Mucosa of descending colon (tissue), 3 donors: Measurements from ENCODE around the gene MYOT. TPM values are rescaled to one million over a fixed set of nuclear protein-coding genes. Genes with fewer than 3 reads are reported as not detected.

ENCODE experiments used
- ATAC-seq: fragments of 200-7000 bp; cut with Tn5 transposase; one replicate; pipeline ENCODE4 v1.9.1; 2020; ENCODE audit warnings: mild to moderate bottlenecking, moderate library complexity
- DNase-seq, 3 donors: peaks; one replicate each; pipeline ENCODE4 v3.0.0-alpha.2; 2020
- H3K36me3 ChIP-seq: fragments of 200-600 bp; one replicate; pipeline ENCODE4 v1.8.0; 2021; ENCODE audit warnings: low read depth, mild to moderate bottlenecking
- H3K4me1 ChIP-seq: fragments of 200-600 bp; one replicate; pipeline ENCODE4 v1.8.0; 2021; ENCODE audit warnings: low read depth, mild to moderate bottlenecking
- H3K4me3 ChIP-seq: fragments of 200-600 bp; one replicate; pipeline ENCODE4 v1.8.0; 2021; ENCODE audit warnings: mild to moderate bottlenecking
- H3K9me3 ChIP-seq: fragments of 200-600 bp; one replicate; pipeline ENCODE4 v1.8.0; 2021; ENCODE audit warnings: mild to moderate bottlenecking
- intact Hi-C, 2 donors: fragments of 100-400 bp; cut with DNase I in 1 of 2; cut with micrococcal nuclease in 1 of 2; formaldehyde crosslinking; loops; one replicate each; pipeline versions ENCODE4 v1.11.0 to v1.11.1; 2022; cut with DNase I, micrococcal nuclease
- total RNA-seq, 3 donors: library from RNA; stranded (reverse); fragmentation: NEBNext Ultra II Directional in 2 of 3; extraction: Animal tissue kit (Norgen Biotek cat#: 25700) in 2 of 3; gene quantifications; one replicate each; pipeline versions ENCODE4 v1.2.1 to v1.2.4, GENCODE V29; 2021 to 2023
- TF ChIP-seq, protein P1 (sequence below): fragments of 200-600 bp; IDR thresholded peaks from one replicate; pipeline ENCODE4 v1.8.0; 2022; ENCODE audit warnings: antibody characterized with exemption, mild to moderate bottlenecking
- donor health status: DM: no; HTN: no; CAD: no; lungs with moderate emphysema.
- donor health status: DM: no; HTN: no; CAD: no.
- donor health status: DM: no; HTN: yes; CAD: no.

MYOT gene
- total RNA-seq, 3 donors from 2014 or later: 0.84 to 8.4 (median 2.0) TPM

DNA sequence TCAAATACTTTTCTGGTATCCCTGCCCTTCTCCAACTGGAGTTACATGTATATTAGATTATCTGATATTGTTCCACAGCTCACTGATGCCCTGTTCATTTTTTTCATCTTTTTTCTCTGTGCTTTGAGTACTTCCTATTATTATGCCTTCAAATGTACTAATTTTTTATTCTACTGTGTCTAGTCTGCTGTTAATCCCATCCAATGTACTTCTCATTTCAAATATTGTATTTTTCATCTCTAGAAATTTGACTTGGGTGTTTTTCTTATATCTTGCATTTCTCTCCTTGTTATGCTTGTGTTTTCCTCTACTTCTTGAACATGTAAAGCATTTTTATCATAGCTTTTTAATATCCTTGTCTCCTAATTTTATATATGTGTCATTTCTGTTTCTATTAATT, 41.6 kb upstream of the MYOT start:
- H3K36me3 ChIP-seq: no peaks in the 10 kb centered on the region
- intact Hi-C loops: no loop called here
- no peaks in the 10 kb centered on the region for H3K4me1 ChIP-seq
- no peak for DNase-seq
- no peak for ATAC-seq
- H3K9me3 ChIP-seq: no peaks in the 10 kb centered on the region
- TF ChIP-seq, protein P1, sequence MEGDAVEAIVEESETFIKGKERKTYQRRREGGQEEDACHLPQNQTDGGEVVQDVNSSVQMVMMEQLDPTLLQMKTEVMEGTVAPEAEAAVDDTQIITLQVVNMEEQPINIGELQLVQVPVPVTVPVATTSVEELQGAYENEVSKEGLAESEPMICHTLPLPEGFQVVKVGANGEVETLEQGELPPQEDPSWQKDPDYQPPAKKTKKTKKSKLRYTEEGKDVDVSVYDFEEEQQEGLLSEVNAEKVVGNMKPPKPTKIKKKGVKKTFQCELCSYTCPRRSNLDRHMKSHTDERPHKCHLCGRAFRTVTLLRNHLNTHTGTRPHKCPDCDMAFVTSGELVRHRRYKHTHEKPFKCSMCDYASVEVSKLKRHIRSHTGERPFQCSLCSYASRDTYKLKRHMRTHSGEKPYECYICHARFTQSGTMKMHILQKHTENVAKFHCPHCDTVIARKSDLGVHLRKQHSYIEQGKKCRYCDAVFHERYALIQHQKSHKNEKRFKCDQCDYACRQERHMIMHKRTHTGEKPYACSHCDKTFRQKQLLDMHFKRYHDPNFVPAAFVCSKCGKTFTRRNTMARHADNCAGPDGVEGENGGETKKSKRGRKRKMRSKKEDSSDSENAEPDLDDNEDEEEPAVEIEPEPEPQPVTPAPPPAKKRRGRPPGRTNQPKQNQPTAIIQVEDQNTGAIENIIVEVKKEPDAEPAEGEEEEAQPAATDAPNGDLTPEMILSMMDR: no peak
- no peak overlapping the region for H3K4me3 ChIP-seq

DNA sequence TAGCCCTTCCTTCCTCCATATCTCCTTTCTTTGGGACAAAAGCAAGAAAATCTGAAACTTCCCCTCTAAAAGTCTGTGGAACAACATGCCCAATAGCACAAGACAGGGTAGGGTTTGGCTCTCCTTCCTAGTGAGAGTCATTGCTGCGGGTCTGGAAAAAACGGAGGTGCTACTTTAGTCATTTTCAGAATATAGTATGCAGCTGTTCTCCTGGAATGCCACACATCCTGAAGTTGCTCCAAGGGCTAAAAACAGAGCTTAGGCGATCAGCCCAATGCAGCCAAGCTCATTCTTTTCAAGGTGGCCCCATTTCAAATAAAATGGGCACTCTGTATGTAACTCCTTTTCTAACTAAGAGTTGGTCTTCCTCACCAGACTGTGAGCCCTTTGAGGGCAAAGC, 39.5 kb upstream of the MYOT start:
- DNase-seq (no peak), ATAC-seq (no peak)
- no peak overlapping the region for H3K4me3 ChIP-seq
- H3K4me1 ChIP-seq: no peaks in the 10 kb centered on the region
- H3K9me3 ChIP-seq: no peaks in the 10 kb centered on the region
- intact Hi-C loops: no loop called here
- TF ChIP-seq, protein P1: no peak
- no peaks in the 10 kb centered on the region for H3K36me3 ChIP-seq

DNA sequence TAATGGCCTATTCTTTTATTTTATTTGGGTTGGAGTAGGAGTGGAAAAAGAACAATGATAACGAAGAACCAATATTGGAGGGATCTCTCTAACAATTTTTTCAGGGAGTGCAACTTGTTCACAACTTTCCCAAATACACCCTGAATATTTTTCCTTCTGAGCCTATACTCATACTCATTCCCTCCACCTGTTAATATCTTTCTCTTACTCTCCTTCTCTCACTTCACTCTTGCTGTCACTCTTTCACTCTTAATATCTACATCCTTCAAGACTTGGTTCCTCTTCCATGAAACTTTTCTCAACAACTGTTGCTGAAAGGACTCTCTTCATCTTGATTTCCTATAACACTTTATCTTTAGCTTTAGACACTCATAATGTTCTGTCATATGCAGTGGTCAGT, 39.0 kb upstream of the MYOT start:
- TF ChIP-seq, protein P1: no peak

DNA sequence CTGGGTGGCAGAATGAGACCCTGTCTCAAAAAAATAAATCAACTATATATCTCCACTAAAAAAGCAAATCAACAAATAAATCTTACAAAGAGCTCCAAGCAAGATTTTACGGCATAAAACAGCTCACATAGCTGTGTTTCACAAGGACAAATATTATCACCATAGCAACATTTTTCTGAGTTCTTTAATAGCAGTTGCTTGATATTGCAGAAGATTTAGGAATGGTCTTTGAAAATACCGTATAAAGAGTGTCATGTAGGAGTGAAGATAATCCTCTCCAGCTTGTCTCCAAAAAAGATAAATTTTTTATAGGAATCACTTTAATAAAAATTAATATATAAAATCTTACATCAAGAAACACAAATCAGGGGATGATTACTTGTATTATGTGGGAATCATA, 36.6 kb upstream of the MYOT start:
- Histone ChIP-seq H3K36me3 (no peaks in the 10 kb centered on the region), H3K4me1 (no peaks in the 10 kb centered on the region), H3K4me3 (no peak overlapping the region), H3K9me3 (no peaks in the 10 kb centered on the region)
- DNase-seq (no peak), ATAC-seq (no peak)
- TF ChIP-seq, protein P1: no peak
- intact Hi-C loops: no loop called here

More for the DNA sequence above, 39.0 kb upstream of the MYOT start:
- Histone ChIP-seq H3K4me1 (no peaks in the 10 kb centered on the region), H3K36me3 (no peaks in the 10 kb centered on the region), H3K9me3 (no peaks in the 10 kb centered on the region), H3K4me3 (no peak overlapping the region)
- no peak for DNase-seq
- intact Hi-C loops: no loop called here
- no peak for ATAC-seq

DNA sequence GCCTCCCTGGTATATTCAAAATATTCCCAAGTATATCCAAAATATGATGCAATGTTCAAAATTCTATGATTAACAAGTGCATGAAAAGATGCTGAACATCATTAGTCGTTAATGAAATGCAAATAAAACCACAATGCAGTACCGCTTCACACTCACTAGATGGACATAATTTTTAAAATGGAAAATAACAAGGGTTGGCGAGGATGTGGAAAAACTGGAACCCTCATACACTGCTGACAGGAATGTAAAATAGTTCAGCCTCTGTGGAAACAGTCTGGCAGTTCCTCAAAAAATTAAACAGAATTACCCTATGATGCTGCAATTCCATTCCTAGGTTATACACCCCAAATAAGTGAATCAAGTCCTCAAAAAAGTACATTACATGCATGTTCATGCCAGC, 36.1 kb upstream of the MYOT start:
- intact Hi-C loops: no loop called here
- Histone ChIP-seq H3K9me3 (no peaks in the 10 kb centered on the region), H3K4me3 (no peak overlapping the region), H3K4me1 (no peaks in the 10 kb centered on the region), H3K36me3 (no peaks in the 10 kb centered on the region)
- TF ChIP-seq, protein P1: no peak
- DNase-seq (no peak), ATAC-seq (no peak)

DNA sequence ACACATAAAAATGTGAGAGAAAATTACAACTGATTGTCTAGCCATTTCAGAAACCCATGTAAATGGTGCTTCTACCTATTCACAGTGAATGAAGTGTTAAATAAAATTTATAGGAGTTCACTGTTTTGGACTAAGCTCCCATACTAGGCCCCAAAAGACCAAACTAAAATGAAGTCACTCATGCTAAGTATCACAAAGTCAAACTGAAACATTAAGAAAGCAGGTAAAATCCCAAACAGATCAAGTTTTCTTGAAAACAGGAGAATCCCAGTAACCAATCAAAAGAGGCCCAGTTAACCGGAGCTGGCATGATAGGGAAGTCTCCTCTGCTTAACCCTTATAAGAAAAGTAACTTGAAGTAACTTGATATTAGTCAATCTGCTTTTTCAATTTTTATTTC, 35.2 kb upstream of the MYOT start:
- no peak overlapping the region for H3K4me3 ChIP-seq
- no peak for DNase-seq
- intact Hi-C loops: no loop called here
- H3K36me3 ChIP-seq: no peaks in the 10 kb centered on the region
- no peaks in the 10 kb centered on the region for H3K4me1 ChIP-seq
- H3K9me3 ChIP-seq: no peaks in the 10 kb centered on the region
- ATAC-seq: no peak
- TF ChIP-seq, protein P1: no peak
